ENCODE results near the gene NUDT12.

NUDT12 gene

DNA sequence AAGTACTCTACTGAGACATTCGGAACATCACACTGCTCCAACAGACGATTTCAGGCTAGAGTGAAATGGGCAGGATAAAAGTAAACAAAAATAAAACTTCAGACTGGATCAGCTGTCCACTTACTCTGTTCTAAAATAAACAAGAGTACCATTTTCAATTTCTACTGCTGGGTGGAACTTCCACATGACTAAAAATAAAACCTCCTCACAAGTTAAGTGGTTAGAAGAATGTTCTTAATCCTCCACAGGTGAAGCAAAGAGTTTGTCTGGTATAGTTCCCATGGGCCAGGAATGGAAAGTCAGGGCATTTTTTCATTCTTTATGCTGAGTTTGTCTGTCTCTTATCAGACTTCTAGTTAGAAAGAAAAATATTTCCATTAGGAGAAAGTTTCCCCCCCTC, 15.7 kb downstream of the NUDT12 start:
- TF ChIP-seq EP300 (IDR thresholded peaks at IDR 0.05; ENCODE audit: borderline replicate concordance) (no peak), RAD21 (IDR thresholded peaks at IDR 0.05; ENCODE audit: low read depth) (no peak), ZBTB7A (IDR thresholded peaks at IDR 0.05; ENCODE audit: low read depth) (no peak), TAF1 (IDR thresholded peaks at IDR 0.05; ENCODE audit: low read depth) (no peak), CEBPB (IDR thresholded peaks at IDR 0.05) (no peak), TCF12 (IDR thresholded peaks at IDR 0.05; ENCODE audit: low read depth) (no peak), YY1 (IDR thresholded peaks at IDR 0.05; ENCODE audit: low read depth) (no peak), CREB1 (IDR thresholded peaks at IDR 0.05; ENCODE audit: low read depth) (no peak), TEAD4 (IDR thresholded peaks at IDR 0.05) (no peak), NFIC (IDR thresholded peaks at IDR 0.05) (no peak), FOXM1 (IDR thresholded peaks at IDR 0.05; ENCODE audit: borderline replicate concordance, low read depth) (no peak), EGR1 (IDR thresholded peaks at IDR 0.05) (no peak)
- TF ChIP-seq, protein P1, sequence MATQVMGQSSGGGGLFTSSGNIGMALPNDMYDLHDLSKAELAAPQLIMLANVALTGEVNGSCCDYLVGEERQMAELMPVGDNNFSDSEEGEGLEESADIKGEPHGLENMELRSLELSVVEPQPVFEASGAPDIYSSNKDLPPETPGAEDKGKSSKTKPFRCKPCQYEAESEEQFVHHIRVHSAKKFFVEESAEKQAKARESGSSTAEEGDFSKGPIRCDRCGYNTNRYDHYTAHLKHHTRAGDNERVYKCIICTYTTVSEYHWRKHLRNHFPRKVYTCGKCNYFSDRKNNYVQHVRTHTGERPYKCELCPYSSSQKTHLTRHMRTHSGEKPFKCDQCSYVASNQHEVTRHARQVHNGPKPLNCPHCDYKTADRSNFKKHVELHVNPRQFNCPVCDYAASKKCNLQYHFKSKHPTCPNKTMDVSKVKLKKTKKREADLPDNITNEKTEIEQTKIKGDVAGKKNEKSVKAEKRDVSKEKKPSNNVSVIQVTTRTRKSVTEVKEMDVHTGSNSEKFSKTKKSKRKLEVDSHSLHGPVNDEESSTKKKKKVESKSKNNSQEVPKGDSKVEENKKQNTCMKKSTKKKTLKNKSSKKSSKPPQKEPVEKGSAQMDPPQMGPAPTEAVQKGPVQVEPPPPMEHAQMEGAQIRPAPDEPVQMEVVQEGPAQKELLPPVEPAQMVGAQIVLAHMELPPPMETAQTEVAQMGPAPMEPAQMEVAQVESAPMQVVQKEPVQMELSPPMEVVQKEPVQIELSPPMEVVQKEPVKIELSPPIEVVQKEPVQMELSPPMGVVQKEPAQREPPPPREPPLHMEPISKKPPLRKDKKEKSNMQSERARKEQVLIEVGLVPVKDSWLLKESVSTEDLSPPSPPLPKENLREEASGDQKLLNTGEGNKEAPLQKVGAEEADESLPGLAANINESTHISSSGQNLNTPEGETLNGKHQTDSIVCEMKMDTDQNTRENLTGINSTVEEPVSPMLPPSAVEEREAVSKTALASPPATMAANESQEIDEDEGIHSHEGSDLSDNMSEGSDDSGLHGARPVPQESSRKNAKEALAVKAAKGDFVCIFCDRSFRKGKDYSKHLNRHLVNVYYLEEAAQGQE (IDR thresholded peaks at IDR 0.05; ENCODE audit: low read depth), result no peak
- TF ChIP-seq, protein P2, sequence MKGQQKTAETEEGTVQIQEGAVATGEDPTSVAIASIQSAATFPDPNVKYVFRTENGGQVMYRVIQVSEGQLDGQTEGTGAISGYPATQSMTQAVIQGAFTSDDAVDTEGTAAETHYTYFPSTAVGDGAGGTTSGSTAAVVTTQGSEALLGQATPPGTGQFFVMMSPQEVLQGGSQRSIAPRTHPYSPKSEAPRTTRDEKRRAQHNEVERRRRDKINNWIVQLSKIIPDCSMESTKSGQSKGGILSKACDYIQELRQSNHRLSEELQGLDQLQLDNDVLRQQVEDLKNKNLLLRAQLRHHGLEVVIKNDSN (IDR thresholded peaks at IDR 0.05), result no peak
- TF ChIP-seq, protein P3, sequence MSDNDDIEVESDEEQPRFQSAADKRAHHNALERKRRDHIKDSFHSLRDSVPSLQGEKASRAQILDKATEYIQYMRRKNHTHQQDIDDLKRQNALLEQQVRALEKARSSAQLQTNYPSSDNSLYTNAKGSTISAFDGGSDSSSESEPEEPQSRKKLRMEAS (IDR thresholded peaks at IDR 0.05), result no peak

DNA sequence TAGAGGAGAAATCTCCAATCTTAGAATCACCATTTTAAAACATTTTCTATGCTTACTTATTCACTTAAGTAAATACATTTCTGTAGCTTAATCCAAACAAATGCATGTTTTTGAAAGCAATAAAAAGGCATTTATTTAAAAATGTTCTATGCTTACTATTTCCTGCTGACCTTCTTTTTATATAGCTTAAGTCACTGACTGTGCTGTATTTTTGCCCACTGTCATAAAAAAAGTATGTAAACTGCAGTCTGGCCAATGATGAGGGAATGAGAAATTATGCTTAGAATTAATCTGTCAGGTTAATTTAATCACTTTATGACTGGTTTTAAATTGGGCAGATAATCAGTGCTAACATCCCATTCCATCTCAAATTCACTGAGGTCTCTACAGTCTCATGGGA, 20.1 kb downstream of the NUDT12 start:
- TF ChIP-seq, protein P1 (IDR thresholded peaks at IDR 0.05; ENCODE audit: low read depth), result no peak
- TF ChIP-seq, protein P2 (IDR thresholded peaks at IDR 0.05), result no peak
- no peak for TF ChIP-seq TAF1 (IDR thresholded peaks at IDR 0.05; ENCODE audit: low read depth)
- no peak for TF ChIP-seq TCF12 (IDR thresholded peaks at IDR 0.05; ENCODE audit: low read depth)
- no peak for TF ChIP-seq EGR1 (IDR thresholded peaks at IDR 0.05)
- no peak for TF ChIP-seq FOXM1 (IDR thresholded peaks at IDR 0.05; ENCODE audit: borderline replicate concordance, low read depth)
- TF ChIP-seq CEBPB (IDR thresholded peaks at IDR 0.05), result no peak
- no peak for TF ChIP-seq TEAD4 (IDR thresholded peaks at IDR 0.05)
- TF ChIP-seq NFIC (IDR thresholded peaks at IDR 0.05), result no peak
- no peak for TF ChIP-seq ZBTB7A (IDR thresholded peaks at IDR 0.05; ENCODE audit: low read depth)
- no peak for TF ChIP-seq EP300 (IDR thresholded peaks at IDR 0.05; ENCODE audit: borderline replicate concordance)
- no peak for TF ChIP-seq RAD21 (IDR thresholded peaks at IDR 0.05; ENCODE audit: low read depth)
- no peak for TF ChIP-seq CREB1 (IDR thresholded peaks at IDR 0.05; ENCODE audit: low read depth)
- TF ChIP-seq YY1 (IDR thresholded peaks at IDR 0.05; ENCODE audit: low read depth), result no peak
- TF ChIP-seq, protein P3 (IDR thresholded peaks at IDR 0.05), result no peak

DNA sequence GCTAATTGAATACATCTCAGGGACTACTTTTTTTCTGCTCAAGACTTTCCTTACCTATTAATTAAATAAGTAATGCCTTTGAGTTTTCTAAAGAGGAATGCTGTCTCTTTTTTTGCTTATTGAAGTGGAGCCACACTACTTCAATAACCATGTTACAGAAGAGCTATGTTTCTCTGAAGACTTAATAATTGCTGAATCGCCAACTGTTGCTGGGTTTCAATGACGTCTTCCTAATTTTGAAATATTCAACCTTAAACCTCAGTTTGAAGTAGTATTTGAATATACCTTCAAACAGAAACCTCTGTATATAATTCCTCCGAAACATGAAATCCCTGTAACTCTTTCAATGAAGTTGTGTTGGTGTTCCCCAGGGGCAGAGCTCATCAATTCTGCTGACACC, 21.0 kb downstream of the NUDT12 start:
- TF ChIP-seq, protein P1 (IDR thresholded peaks at IDR 0.05; ENCODE audit: low read depth), result no peak
- TF ChIP-seq, protein P2 (IDR thresholded peaks at IDR 0.05), result no peak
- TF ChIP-seq YY1 (IDR thresholded peaks at IDR 0.05; ENCODE audit: low read depth) (no peak), RAD21 (IDR thresholded peaks at IDR 0.05; ENCODE audit: low read depth) (no peak), ZBTB7A (IDR thresholded peaks at IDR 0.05; ENCODE audit: low read depth) (no peak), FOXM1 (IDR thresholded peaks at IDR 0.05; ENCODE audit: borderline replicate concordance, low read depth) (no peak), EP300 (IDR thresholded peaks at IDR 0.05; ENCODE audit: borderline replicate concordance) (no peak), TCF12 (IDR thresholded peaks at IDR 0.05; ENCODE audit: low read depth) (no peak), EGR1 (IDR thresholded peaks at IDR 0.05) (no peak), TEAD4 (IDR thresholded peaks at IDR 0.05) (no peak)
- TF ChIP-seq, protein P3 (IDR thresholded peaks at IDR 0.05), result no peak

DNA sequence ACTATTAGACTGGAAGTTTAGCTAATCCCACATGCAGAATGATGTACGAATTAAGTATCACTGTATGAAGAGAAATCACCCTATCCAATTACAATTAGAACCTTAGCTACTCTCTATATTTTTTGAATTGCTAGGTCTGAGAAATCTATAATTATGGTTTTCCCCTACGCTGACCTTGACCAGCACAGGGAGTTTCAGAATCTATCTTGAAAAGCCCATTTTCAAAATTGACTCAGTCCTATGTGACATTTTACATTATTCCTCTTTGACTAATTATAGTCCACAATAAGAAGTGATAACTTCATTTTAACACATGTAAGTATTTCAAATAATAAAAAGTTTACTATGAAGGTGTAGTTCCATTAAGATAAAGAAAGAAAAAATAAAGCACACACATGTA, 21.5 kb downstream of the NUDT12 start:
- no peak for TF ChIP-seq YY1 (IDR thresholded peaks at IDR 0.05; ENCODE audit: low read depth)
- TF ChIP-seq ZBTB7A (IDR thresholded peaks at IDR 0.05; ENCODE audit: low read depth), result no peak
- TF ChIP-seq FOXM1 (IDR thresholded peaks at IDR 0.05; ENCODE audit: borderline replicate concordance, low read depth), result no peak
- no peak for TF ChIP-seq TEAD4 (IDR thresholded peaks at IDR 0.05)
- no peak for TF ChIP-seq EGR1 (IDR thresholded peaks at IDR 0.05)
- no peak for TF ChIP-seq EP300 (IDR thresholded peaks at IDR 0.05; ENCODE audit: borderline replicate concordance)
- TF ChIP-seq, protein P1 (IDR thresholded peaks at IDR 0.05; ENCODE audit: low read depth), result no peak
- TF ChIP-seq, protein P2 (IDR thresholded peaks at IDR 0.05), result no peak
- no peak for TF ChIP-seq CREB1 (IDR thresholded peaks at IDR 0.05; ENCODE audit: low read depth)
- no peak for TF ChIP-seq TAF1 (IDR thresholded peaks at IDR 0.05; ENCODE audit: low read depth)
- no peak for TF ChIP-seq TCF12 (IDR thresholded peaks at IDR 0.05; ENCODE audit: low read depth)
- TF ChIP-seq RAD21 (IDR thresholded peaks at IDR 0.05; ENCODE audit: low read depth), result no peak
- TF ChIP-seq, protein P3 (IDR thresholded peaks at IDR 0.05), result no peak
- no peak for TF ChIP-seq NFIC (IDR thresholded peaks at IDR 0.05)
- no peak for TF ChIP-seq CEBPB (IDR thresholded peaks at IDR 0.05)

Measured in Ishikawa (cell line).